ENCODE results near the gene CCDC196.
"Not testable (repeated sequence)": the region's sequence is repeated elsewhere in the genome, so short reads cannot be mapped to it uniquely, and the experiment has no call there.

The CCDC196 gene

DNA sequence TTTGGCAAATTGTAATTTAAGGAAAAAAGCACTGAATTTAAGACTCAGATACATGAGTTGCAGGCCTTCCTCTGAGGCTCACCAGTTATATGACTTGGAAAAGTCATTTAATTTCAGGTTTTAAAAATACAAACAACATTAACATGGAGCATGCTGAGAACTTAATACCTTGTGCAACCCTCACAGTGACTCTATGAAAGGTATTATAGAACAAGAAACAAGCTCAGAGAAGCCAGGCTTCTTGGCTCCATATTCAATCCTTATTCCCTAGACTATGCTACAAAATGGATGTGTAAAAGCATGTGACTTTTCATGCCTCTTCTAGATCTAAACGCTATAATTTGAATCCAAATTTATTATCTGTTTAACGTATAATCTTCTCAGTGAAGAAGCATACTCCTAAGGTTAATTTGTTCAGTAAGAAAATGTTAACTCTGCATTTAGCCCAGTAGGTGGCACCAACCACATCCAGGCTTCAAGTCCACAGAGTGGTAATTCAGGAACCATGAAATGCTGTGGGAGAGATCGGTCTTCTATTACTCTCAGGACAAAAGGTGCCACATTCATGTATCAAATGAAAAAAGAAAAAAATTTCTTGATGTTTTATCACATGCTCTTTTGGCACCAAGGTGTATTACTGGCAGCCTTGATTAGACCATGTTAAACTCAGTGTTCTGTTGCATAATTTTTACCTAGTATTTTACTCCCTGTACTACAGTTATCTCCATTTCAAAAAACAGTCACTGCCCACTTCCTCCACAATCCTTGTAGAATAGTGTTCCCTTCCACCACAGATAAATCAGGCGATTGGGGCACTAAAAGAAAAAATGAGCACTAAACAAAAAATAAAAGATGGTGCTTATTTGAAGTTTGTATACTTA is 9.3 kb downstream of the CCDC196 start:
- DNase-seq (ENCODE audit: low read depth, low spot score): no peak

DNA sequence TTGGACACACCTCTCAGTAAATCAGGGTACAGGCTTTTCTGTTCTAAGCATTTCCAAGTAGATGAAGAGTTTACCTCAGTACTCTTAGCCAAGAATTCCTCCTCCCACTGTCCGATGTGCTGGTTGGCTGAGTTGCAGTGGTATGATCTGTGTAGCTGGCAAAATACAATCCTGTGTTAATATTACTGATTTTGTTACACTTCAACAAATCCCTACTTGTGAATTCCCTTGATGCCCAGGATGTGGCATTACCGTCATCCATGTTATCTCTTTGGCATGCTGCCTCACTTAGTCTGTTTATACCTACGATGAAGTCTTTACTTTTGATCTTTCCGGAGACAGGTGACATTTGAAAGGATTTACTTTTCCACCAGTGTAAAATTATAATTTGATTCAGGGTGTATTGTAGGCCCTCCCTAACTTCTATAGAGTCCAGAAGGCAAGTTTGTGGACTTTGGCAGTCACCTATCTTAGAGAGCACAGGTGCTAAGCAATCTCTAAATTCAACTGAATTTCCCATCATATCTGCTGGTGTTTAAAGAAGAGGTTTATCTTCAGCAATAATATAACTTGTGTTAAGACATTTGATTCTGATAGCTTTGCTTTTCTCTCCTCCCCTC is 10.1 kb downstream of the CCDC196 start:
- DNase-seq (ENCODE audit: low read depth, low spot score): no peak

DNA sequence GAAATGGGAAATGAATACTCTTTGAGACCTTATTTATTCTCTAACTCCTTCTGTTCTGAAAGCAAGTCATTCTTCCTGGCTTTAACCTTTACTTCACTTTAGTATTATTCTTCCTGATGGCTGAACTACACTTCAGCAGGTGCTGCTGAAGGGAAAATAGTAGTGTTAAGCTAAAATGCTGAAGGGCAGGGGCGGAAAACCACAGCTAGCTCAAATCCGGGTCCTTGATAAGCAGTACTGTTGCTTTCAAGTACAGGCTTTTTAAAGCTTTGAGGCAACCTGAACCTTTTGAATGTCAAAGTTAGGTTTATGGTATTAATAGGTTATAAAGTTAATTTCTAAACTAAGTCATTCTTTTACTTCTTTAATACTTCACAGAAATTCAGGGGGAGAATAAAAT is 10.7 kb downstream of the CCDC196 start:
- no peak for DNase-seq (ENCODE audit: low read depth, low spot score)

DNA sequence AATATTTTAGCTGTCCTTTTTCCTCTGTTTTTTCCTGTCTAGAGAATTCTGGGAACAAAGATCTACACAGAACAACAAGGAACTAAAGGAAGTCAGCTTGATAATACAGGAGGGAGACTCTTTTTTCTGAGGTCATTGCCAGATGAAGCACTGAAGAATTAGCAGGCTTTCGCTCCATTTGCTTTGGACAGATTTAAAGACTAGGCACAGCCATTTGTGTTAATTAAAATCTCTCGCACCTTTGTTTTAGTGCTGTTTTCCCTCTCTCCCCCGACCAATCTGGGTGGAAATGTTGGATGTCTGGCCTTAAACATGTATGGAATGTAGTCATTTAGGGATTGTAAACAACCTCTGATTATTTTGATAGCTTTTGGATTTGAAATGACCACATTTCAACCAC is 12.1 kb downstream of the CCDC196 start:
- no peak for DNase-seq (ENCODE audit: low read depth, low spot score)

DNA sequence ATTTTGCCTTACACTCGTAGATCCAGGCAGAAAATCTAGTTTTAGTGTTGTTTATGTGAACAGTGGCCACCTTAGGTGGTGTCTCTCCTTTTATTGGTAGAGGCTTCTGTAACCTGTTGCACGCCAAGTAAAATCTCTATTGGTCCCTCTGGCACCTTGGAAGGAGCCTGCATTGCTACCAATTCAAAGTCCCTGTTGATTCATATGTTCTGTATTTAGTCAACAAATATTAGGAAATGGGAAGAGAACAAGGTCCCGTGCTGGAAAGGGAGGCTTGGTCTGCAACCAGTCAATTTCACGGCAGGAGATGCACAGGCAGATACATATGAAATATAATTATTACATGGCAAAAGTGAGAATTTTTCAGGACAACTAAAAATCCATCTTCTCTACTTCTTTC is 15.4 kb downstream of the CCDC196 start:
- DNase-seq (ENCODE audit: low read depth, low spot score): no peak

DNA sequence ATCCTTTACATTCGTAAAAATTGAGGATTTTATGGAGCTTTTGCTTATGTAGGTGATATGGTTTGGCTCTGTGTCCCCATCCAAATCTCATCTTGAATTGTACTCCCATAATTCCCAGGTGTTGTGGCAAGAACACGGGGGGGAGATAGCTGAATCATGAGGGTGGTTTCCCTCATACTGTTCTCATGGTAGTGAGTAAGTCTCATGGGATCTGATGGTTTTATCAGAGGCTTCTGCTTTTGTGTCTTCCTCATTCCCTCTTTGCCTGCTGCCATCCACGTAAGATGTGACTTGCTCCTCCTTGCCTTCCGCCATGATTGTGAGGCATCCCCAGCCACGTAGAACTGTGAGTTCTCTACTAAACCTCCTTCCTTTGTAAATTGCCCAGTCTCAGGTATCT is 16.7 kb downstream of the CCDC196 start:
- not testable (repeated sequence) for DNase-seq (ENCODE audit: low read depth, low spot score)

DNA sequence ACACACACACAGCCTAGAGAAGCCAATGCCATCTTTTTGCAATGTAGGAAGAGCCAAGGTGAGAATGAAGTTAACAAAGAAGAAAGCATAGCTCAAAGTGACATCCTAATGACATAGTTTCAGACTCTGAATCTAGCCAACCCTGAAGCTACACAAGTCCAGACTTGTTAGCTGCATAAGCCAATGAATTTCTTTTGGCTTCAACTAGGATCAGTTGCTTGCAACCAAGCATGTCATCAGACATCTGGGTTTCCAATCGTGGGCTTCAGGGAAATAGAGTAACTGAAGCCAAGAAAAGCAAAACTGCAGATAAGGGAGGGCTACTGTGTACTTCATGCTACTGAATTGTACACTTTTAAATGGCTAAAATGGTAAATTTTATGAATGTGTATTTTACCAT is 17.4 kb downstream of the CCDC196 start:
- DNase-seq (ENCODE audit: low read depth, low spot score): no peak

DNA sequence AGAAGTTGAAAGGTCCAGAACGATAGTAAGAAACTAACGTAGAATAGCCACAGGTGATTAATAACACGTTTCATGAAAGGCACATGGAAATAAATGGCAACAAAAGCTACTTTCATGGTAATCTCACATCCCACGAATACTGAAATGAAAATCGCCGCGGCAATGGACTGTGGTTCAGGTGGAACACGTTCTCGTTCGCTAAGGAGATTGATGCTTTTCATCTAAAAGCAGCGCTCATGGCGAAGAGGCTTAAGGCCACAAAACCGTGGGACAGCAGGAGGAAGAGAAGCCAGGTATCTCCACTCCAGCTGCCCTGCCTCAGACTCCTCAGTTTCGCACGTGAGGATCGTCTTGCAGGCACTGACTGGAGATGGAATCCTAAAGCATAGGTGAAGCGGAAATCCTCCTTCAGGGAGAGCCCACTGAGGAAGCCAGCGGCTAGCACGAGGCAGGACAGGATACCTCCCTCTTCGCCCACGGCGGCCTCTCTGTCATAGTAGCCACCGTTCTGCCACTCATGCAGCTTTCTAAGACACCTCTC is 21.1 kb downstream of the CCDC196 start:
- DNase-seq (ENCODE audit: low read depth, low spot score): peak; percentile 4

DNA sequence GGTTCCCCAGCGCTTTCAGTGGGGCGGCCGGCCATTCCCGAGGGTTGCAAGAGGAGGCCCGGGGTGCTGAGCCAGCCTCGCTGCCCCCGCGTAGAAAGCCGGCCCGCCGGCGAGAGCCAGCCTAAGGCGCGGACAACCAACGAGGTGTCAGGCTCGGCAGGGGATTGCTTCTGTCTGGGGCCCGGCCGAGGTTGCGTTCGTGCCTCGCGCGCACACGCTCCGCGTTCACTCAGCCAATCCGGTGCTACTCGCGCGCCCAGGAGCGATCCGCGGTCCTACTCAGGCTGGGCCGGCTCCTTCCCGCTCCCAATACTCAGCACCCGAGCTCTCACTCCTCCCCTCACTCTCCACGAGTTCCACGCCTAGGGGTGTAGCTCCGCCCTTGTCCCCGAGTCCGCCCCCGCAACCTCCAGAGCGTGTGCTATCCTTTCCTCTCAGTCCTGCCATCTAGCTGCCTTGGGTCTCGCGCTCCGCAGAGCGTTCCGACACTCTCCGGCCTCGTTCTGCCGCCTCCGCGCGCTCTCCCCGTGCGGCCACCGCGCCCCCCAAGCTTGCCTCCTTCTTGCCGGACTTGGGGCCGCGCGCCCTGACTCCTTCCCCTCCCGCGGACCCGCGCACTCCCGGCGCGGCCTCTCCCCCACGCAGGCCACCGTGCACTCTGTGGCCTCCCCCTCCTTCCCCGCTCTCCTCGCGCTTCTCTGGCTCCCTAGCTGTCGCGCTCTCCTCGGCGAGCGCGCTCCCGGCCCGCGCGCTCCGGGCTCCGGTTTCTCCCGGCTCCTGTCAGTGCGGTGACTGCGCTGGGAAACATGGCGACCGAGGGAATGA is 21.8 kb downstream of the CCDC196 start, which contains the start of gene GPHN:
TSS of gene GPHN (plus strand) at position 426 of the 825 bp plus-strand sequence.
- DNase-seq (ENCODE audit: low read depth, low spot score): peak; percentile 74

DNA sequence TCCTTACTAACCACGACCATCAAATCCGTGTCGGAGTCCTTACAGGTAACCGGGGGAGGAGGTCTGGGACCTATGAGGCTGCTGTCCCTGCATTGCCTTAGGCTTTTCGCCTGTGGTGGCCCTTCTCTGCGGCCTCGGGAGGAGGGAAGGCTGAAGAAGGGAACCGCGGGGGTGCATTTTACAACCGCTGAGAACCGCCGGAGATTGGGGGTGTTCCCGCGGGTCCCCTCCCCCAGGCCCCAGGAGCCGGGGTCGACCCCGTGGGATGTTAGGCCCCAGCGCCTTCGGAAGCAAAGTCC is 22.3 kb downstream of the CCDC196 start:
- DNase-seq (ENCODE audit: low read depth, low spot score): no peak

DNA sequence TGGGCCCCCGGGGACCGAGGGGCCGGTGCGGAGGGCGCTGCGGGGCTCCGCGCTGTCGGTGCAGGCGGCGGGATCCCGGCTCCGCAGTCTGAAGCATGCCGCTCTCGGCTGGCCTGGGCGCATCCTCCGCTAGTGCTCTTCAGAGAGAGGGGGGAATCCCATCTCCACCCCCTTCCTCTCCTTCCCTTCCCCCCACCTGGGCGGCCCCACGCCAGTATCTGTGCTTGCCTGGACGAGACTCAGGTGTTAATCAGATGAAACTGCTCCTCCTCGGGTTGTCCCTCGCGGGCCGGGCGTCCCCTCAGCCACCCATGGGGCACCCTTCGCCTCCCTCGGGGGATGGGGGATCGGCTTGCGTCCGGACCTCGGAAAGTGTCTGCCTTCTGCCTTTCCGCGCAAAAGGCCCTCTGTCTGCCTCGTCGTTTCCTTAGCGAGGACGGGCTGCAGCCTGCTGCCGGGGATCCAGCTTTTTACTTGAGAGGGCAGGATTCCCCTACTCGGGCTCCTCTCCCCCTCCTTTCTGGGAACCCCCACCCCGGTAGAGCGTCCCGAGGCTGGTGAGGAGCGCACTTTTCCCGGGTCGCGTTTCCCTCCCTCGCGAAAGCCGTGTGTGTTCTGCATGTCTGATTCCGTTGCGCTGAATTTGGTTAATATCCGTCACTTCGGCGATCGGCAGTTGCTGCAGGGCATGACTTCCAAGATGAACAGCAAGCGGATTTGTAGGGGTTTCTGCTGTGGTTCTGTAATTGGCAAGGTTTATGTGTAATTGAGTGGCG is 22.9 kb downstream of the CCDC196 start:
- peak; percentile 4 for DNase-seq (ENCODE audit: low read depth, low spot score)

DNA sequence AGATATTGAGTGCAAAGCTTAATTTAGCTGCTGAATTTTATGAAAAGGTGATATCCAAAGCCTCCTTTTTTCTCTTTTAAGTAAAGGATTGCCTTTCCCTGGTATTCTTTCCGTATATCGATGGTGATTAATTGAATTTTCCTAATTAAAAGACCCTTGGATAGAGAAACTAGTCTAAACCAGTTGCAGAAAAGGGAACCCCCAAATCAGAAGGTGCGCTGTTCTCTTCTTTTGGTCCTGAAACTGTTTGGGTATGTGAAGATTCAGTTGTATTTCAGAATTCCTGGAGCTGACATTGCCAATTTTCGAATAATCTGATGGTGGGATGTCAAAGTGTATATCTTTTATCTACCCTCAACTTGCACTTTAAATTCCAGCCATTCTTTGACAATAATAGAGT is 23.7 kb downstream of the CCDC196 start:
- DNase-seq (ENCODE audit: low read depth, low spot score): no peak

DNA sequence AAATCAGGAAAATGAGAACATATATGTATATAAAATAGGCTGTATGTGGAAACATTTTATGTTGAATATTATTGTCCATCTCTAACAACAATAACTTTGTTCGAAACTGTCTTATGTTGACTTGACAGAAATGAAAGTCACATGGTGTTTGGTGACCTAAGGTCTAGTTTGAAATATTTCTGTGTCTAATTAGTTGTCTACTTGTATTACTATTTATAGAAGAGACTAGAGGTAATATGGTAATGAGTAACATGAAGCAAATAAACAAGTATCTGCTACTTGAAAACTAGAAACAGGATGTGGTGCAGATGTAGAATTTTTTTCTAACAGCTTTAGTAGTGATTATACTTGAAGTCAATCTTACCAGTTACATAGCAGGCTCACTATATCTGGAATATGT is 25.7 kb downstream of the CCDC196 start:
- no peak for DNase-seq (ENCODE audit: low read depth, low spot score)

DNA sequence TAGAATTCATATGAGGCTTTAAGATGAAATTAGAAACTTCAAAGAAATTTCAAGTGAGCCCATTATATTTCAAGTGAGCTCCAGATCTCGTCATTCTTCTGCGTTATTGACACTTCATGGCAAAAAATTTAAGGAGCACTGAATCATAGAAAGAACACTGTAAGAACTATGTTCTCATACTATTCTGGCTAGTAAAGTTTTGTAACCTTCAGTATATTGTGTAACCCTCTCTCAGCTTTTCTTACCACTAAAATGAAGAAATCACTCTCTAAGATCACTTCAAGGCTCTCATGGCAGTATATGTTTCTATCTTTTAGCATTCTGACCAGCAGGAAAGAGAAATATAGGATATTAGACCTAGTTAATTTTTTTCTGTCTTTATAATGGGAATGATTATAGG is 28.0 kb downstream of the CCDC196 start:
- no peak for DNase-seq (ENCODE audit: low read depth, low spot score)

DNA sequence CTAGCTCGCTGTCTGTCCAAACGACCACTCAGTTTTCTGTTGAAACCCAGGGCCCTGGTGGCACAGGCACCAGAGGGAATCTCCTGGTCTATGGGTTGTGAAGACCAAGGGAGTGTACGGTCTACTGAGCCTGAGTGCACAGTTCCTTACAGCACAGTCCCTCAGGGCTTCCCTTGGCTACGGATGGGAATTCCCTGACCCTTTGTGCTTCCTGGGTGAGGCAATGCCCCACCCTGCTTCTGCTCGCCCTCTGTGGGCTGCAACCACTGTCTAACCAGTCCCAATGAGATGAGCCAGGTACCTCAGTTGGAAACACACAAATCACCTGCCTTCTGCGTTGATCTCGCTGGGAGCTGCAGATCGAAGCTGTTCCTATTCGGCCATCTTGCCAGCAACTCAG is 44.4 kb downstream of the CCDC196 start:
- DNase-seq (ENCODE audit: low read depth, low spot score): no peak

DNA sequence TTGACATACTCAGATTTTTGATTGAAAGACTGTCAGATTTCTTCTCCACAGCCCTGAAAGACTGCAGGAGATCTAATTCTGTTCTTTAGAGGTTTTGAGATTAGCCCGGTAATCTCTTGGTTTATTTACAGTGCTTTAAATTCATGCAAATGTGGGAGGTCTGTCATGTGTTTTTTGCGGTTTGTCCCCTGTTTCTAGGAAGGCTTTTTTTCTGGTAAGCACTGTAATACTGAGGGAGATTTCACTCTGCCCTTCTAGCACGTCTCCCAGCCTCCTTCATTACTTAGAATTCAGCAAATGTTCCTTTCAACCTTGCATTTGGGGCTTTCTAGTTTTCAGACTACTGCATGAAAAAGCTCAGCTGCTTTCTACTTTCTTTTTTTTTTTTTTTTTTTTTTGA is 52.9 kb downstream of the CCDC196 start:
- DNase-seq (ENCODE audit: low read depth, low spot score): no peak

DNA sequence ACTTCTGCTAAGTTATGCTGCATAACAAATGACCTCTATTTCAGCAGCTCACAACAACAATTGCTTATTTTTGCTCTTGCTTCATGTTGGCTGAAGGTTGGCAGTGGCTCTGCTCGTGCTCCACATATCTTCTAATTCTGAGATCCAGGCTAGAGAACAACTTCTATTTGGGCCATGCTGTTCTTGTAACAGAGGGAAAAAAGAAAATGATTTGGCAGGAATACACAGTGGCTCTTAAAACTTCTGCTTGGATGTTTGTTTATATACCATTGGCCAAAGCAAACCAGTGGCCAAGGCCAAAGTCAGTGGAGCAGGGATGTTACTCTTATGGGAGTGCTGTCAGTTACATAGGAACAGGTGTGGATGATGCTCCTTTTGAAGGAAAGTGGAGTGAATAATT is 53.9 kb downstream of the CCDC196 start:
- DNase-seq (ENCODE audit: low read depth, low spot score): no peak

DNA sequence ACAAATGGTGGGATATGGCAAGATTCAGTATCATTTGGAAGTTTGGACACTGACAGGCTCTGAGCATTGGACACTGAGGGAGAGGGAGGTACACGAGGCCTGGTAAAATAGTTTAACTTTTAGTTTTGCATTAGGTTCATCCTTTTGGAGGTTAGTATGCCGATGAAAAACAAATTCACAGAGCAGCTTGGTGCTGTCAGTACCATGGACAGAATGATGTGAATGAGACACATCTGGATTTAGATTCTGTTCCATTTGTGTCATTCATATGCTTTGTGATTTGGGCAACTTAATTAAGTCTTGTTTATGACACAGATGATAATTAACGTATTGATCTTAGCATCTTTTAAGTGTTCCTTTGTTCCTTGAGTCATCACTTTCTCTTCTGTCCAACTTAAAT is 55.5 kb downstream of the CCDC196 start:
- no peak for DNase-seq (ENCODE audit: low read depth, low spot score)

DNA sequence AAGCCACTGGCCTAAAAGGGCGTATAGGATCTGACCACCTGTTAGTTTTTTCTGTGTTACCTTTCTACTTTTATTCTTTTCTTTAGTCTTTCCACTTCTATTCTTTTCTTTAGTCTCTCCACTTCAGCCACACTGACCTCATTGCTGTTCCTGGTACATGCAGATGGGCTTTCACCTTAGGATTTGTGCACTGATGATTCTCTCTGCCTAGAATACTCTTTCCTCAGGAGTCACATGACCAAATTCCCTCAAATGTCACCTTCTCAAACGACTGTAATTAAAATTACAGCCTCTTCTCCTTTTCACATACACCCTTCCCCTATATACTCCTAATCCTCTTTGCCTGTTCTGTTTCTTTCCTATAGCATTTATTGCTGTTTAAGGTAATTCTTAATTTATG is 57.8 kb downstream of the CCDC196 start:
- DNase-seq (ENCODE audit: low read depth, low spot score): no peak

DNA sequence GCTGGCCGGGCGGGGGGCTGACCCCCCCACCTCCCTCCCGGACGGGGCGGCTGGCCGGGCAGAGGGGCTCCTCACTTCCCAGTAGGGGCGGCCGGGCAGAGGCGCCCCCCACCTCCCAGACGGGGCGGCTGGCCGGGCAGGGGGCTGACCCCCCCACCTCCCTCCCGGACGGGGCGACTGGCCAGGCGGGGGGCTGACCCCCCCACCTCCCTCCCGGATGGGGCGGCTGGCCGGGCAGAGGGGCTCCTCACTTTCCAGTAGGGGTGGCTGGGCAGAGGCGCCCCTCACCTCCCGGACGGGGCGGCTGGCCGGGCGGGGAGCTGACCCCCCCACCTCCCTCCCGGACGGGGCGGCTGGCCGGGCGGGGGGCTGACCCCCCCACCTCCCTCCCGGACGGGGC is 59.0 kb downstream of the CCDC196 start:
- DNase-seq (ENCODE audit: low read depth, low spot score): not testable (repeated sequence)

DNA sequence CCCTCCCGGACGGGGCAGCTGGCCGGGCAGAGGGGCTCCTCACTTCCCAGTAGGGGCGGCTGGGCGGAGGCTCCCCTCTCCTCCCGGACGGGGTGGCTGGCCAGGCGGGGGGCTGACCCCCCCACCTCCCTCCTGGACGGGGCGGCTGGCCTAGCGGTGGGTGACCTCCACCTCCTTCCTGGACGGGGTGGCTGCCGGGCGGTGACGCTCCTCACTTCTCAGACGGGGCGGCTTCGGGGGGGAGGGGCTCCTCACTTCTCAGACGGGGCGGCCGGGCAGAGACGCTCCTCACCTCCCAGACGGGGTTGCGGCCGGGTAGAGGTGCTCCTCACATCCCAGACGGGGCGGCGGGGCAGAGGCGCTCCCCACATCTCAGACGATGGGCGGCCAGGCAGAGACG is 59.6 kb downstream of the CCDC196 start:
- not testable (repeated sequence) for DNase-seq (ENCODE audit: low read depth, low spot score)

Measured in activated naive CD8-positive, alpha-beta T cell treated with anti-CD3 and anti-CD28 coated beads, Interleukin-2, amount 50 U/mL, for 16 hours (primary cell).